ENCODE results near the gene EFHC2. TPM values are rescaled to one million over a fixed set of nuclear protein-coding genes. Genes with fewer than 3 reads are reported as not detected.

The EFHC2 gene
- total RNA-seq, 4 donors from 2014 or later: 1.6 TPM; not detected in 2

GRCh38 chrX:44352758-44353157, 9.3 kb upstream of the EFHC2 start:
- intact Hi-C loops (cut with DNase I; ENCODE audit: low total_unique reads): no loop called here
- 70% methylated on average over 5 of the region's 5 CpGs; no CpG with 5 or more reads in 1 of the 2 donors for WGBS, 2 donors (ENCODE audit: low coverage in 1 of 2)
- TF ChIP-seq EP300 (IDR thresholded peaks at IDR 0.05; ENCODE audit: low read depth): no peak
- TF ChIP-seq, protein P1, sequence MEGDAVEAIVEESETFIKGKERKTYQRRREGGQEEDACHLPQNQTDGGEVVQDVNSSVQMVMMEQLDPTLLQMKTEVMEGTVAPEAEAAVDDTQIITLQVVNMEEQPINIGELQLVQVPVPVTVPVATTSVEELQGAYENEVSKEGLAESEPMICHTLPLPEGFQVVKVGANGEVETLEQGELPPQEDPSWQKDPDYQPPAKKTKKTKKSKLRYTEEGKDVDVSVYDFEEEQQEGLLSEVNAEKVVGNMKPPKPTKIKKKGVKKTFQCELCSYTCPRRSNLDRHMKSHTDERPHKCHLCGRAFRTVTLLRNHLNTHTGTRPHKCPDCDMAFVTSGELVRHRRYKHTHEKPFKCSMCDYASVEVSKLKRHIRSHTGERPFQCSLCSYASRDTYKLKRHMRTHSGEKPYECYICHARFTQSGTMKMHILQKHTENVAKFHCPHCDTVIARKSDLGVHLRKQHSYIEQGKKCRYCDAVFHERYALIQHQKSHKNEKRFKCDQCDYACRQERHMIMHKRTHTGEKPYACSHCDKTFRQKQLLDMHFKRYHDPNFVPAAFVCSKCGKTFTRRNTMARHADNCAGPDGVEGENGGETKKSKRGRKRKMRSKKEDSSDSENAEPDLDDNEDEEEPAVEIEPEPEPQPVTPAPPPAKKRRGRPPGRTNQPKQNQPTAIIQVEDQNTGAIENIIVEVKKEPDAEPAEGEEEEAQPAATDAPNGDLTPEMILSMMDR (IDR thresholded peaks at IDR 0.05): no peak
- TF ChIP-seq POLR2AphosphoS5 (IDR thresholded peaks at IDR 0.05): no peak
- TF ChIP-seq POLR2A (IDR thresholded peaks at IDR 0.05): no peak
- Histone ChIP-seq H3K4me1 (no peaks in the 10 kb centered on the region), H3K27me3 (no peaks in the 10 kb centered on the region), H3K36me3 (no peaks in the 10 kb centered on the region), H3K9me3 (no peaks in the 10 kb centered on the region), H3K4me3 (no peak overlapping the region), H3K27ac (no peak overlapping the region)
- in situ Hi-C loops (cut with MboI; ENCODE audit: low pct_ligation_motif_present in 1 of 4, low pct_unique_long_range_greater_than_20kb in 1 of 4, low sequenced_read_pairs in 3 of 4): no loop called here
- DNase-seq: no peak

DNA sequence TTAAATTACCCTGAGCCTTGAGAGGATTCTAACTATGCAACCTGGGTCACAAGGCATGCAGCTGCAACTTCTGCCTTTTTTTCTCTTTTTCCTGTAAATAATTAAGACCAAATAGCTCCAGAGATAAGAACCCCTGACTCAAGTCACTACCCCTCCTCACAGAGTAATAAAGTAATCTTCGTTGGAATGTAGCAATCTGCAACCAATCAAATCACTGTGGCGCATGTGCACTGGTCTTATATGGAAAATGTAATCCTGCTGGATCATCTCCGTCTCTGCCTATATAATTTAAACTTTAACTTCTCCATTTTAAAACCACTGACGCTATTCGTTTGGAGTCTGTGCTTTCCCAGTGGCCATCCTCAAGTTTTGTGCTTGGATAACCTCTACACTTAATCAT, 6.1 kb upstream of the EFHC2 start:
- Histone ChIP-seq H3K9me3 (no peaks in the 10 kb centered on the region), H3K27me3 (no peaks in the 10 kb centered on the region), H3K36me3 (no peaks in the 10 kb centered on the region), H3K27ac (no peak overlapping the region), H3K4me1 (no peaks in the 10 kb centered on the region), H3K4me3 (no peak overlapping the region)
- no peak for DNase-seq
- TF ChIP-seq EP300 (IDR thresholded peaks at IDR 0.05; ENCODE audit: low read depth) (no peak), POLR2A (IDR thresholded peaks at IDR 0.05) (no peak), POLR2AphosphoS5 (IDR thresholded peaks at IDR 0.05) (no peak)
- TF ChIP-seq, protein P1 (IDR thresholded peaks at IDR 0.05): no peak
- 24 to 34% methylated on average over 5 of the region's 5 CpGs for WGBS, 2 donors (ENCODE audit: low coverage in 1 of 2)
- intact Hi-C loops (cut with DNase I; ENCODE audit: low total_unique reads): no loop called here
- in situ Hi-C loops (cut with MboI; ENCODE audit: low pct_ligation_motif_present in 1 of 4, low pct_unique_long_range_greater_than_20kb in 1 of 4, low sequenced_read_pairs in 3 of 4): no loop called here

- Histone ChIP-seq H3K4me1 (no peaks in the 10 kb centered on the region), H3K27me3 (no peaks in the 10 kb centered on the region), H3K27ac (no peak overlapping the region), H3K36me3 (no peaks in the 10 kb centered on the region), H3K4me3 (no peak overlapping the region), H3K9me3 (no peaks in the 10 kb centered on the region)
- intact Hi-C loops (cut with DNase I; ENCODE audit: low total_unique reads) (no loop called here), in situ Hi-C loops (cut with MboI; ENCODE audit: low pct_ligation_motif_present in 1 of 4, low pct_unique_long_range_greater_than_20kb in 1 of 4, low sequenced_read_pairs in 3 of 4) (no loop called here)
- DNase-seq: no peak
- 41 to 52% methylated on average over 2 to 7 of the region's 7 CpGs for WGBS, 2 donors (ENCODE audit: low coverage in 1 of 2)
- no peak for TF ChIP-seq POLR2A (IDR thresholded peaks at IDR 0.05)
- TF ChIP-seq POLR2AphosphoS5 (IDR thresholded peaks at IDR 0.05): no peak
- TF ChIP-seq, protein P1 (IDR thresholded peaks at IDR 0.05): no peak
- no peak for TF ChIP-seq EP300 (IDR thresholded peaks at IDR 0.05; ENCODE audit: low read depth)
Measured at GRCh38 chrX:44344687-44345086, 1.2 kb upstream of the EFHC2 start.

- Histone ChIP-seq H3K36me3 (no peaks in the 10 kb centered on the region), H3K27ac (peak overlapping the region in 1 of 4 donors; percentile 28), H3K4me3 (peak overlapping the region in 1 of 4 donors; percentile 48), H3K9me3 (no peaks in the 10 kb centered on the region), H3K4me1 (no peaks in the 10 kb centered on the region), H3K27me3 (no peaks in the 10 kb centered on the region)
- intact Hi-C loops (cut with DNase I; ENCODE audit: low total_unique reads): no loop called here
- DNase-seq: peak; percentile 38
- in situ Hi-C loops (cut with MboI; ENCODE audit: low pct_ligation_motif_present in 1 of 4, low pct_unique_long_range_greater_than_20kb in 1 of 4, low sequenced_read_pairs in 3 of 4): no loop called here
- no peak for TF ChIP-seq POLR2A (IDR thresholded peaks at IDR 0.05)
- no peak for TF ChIP-seq EP300 (IDR thresholded peaks at IDR 0.05; ENCODE audit: low read depth)
- TF ChIP-seq, protein P1 (IDR thresholded peaks at IDR 0.05): no peak
- no peak for TF ChIP-seq POLR2AphosphoS5 (IDR thresholded peaks at IDR 0.05)
- 58% methylated on average over 16 of the region's 16 CpGs; no CpG with 5 or more reads in 1 of the 2 donors for WGBS, 2 donors (ENCODE audit: low coverage in 1 of 2)
Measured at GRCh38 chrX:44344194-44344593, 722 bp upstream of the EFHC2 start.

All from transverse colon (tissue), 4 donors.